Subcutaneous adipose tissue (tissue), 4 donors: ENCODE data around the gene SLC38A8. TPM values are rescaled to one million over a fixed set of nuclear protein-coding genes. Genes with fewer than 3 reads are reported as not detected.

Source experiments
- CTCF ChIP-seq: fragments of 450-650 bp; IDR thresholded peaks from one replicate; pipeline ENCODE4 v1.5.1; 2016; ENCODE audit warnings: low read depth, mild to moderate bottlenecking, control low read depth, antibody characterized with exemption, moderate library complexity
- total RNA-seq, 4 donors: library from RNA; depleted of rRNA; stranded (reverse); fragments of >200 nt; gene quantifications; one replicate each; pipeline ENCODE4 v1.1.0, GENCODE V29; 2016

Gene SLC38A8
- total RNA-seq, 4 donors from 2014 or later = not detected

- TF ChIP-seq CTCF = no peak
Measured at GRCh38 chr16:83995754-83996153, 46.8 kb downstream of the SLC38A8 start.

- no peak for TF ChIP-seq CTCF
Measured at GRCh38 chr16:83994703-83995102, 47.9 kb downstream of the SLC38A8 start.

- TF ChIP-seq CTCF = no peak
Measured at GRCh38 chr16:83994087-83994486, 48.5 kb downstream of the SLC38A8 start.

GRCh38 chr16:83992624-83993023, 50.0 kb downstream of the SLC38A8 start:
- TF ChIP-seq CTCF = no peak

GRCh38 chr16:83990492-83990891, 52.1 kb downstream of the SLC38A8 start:
- TF ChIP-seq CTCF = no peak

GRCh38 chr16:83989300-83989699, 53.3 kb downstream of the SLC38A8 start:
- no peak for TF ChIP-seq CTCF

GRCh38 chr16:83983491-83983890, 59.1 kb downstream of the SLC38A8 start:
- no peak for TF ChIP-seq CTCF
